HUES64 (cell line): ENCODE data around the gene IGF2BP3. TPM values are rescaled to one million over a fixed set of nuclear protein-coding genes. Genes with fewer than 3 reads are reported as not detected.
"Not testable (repeated sequence)": the region's sequence is repeated elsewhere in the genome, so short reads cannot be mapped to it uniquely, and the experiment has no call there.

Experiments
- H3K27ac ChIP-seq: 2 replicates; pipeline ENCODE4 v1.7.0; 2013; ENCODE audit warnings: low read depth, low read length, inconsistent platforms
- H3K27me3 ChIP-seq: 2 replicates; pipeline ENCODE4 v1.6.1; 2013; ENCODE audit warnings: mild to moderate bottlenecking, low read length; ENCODE audit not compliant: insufficient read depth
- H3K36me3 ChIP-seq: 2 replicates; pipeline ENCODE4 v1.6.1; 2013; ENCODE audit warnings: mild to moderate bottlenecking, low read length; ENCODE audit not compliant: insufficient read depth
- H3K4me1 ChIP-seq: 2 replicates; pipeline ENCODE4 v1.6.1; 2013; ENCODE audit warnings: mild to moderate bottlenecking, low read length, moderate library complexity; ENCODE audit not compliant: insufficient read depth
- H3K4me3 ChIP-seq: 2 replicates; pipeline ENCODE4 v1.5.1; 2013; ENCODE audit warnings: mild to moderate bottlenecking, low read length, moderate library complexity
- H3K9ac ChIP-seq: 2 replicates; pipeline ENCODE4 v1.6.1; 2013; ENCODE audit warnings: mild to moderate bottlenecking, low read depth, low read length
- H3K9me3 ChIP-seq: 2 replicates; pipeline ENCODE4 v1.6.1; 2013; ENCODE audit warnings: low read depth, low read length; ENCODE audit not compliant: insufficient read depth
- WGBS: fragments of 150-250, 120-280 bp; methylation state at CpG from one replicate; pipeline ENCODE4 v1.1.7; 2013; ENCODE audit warnings: missing lambda C conversion rate; 5-methylcytosine and 5-hydroxymethylcytosine counted together
- polyA plus RNA-seq, 2 experiments: library from polyadenylated mRNA; stranded (reverse); fragments of 50-300 nt; gene quantifications; one replicate each; pipeline ENCODE4 v1.2.3, GENCODE V29; 2013

Gene IGF2BP3
- 83.9 TPM for polyA plus RNA-seq (2013, experiment 1 of 2)
- 103 TPM for polyA plus RNA-seq (2013, experiment 2 of 2)

DNA sequence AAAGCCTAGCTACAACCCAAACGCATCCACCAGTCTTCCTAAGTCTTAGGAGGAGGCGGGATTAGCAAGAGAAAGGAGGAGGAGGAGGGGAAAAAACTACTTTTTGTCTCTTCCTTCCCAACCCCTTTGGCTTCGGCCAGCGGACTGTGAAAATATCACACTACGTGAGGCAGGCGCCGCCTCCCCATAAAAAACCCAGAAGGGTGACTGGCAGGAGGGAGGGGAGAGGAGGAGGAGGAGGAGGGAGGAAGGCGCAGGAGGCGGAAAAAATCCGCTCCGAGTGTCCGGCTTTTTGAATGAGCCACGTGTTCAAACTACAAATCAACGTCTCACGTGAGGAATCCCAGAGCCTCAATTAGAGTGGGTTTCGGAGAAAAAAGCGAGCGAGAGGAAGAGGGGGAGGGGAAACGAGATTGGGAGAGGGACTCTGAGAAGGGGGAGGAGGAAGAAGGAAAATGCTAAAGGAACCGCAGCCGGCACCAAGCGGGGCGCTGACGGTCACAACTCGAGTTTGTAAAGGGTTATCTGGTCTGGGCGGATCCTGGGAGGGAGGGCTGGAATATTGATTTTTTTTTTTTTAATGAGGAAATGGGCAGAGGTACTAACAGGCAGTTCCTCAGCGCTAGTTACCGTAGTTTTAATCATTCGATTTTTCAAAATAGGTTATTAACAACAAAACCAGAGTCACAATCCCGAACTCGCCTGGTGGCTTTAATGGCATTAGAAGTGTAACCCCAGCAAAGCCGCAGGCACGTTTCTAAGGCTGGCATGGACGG lies at the start of gene IGF2BP3:
IGF2BP3 (minus strand) TSS at position 162 of the 776 bp plus-strand sequence. CDS start 381 bp downstream, outside the sequence.
- H3K4me1 ChIP-seq: peaks cover 23% of the 10 kb centered on the region
- no peaks in the 10 kb centered on the region for H3K36me3 ChIP-seq
- 2% methylated on average over 32 of the region's 34 CpGs for WGBS
- H3K27me3 ChIP-seq: no peaks in the 10 kb centered on the region
- no peaks in the 10 kb centered on the region for H3K9me3 ChIP-seq
- H3K27ac ChIP-seq: peak within 1 kb of the TSS; percentile 96
- peak within 1 kb of the TSS; percentile 99 for H3K9ac ChIP-seq
- peak within 1 kb of the TSS; percentile 84 for H3K4me3 ChIP-seq

DNA sequence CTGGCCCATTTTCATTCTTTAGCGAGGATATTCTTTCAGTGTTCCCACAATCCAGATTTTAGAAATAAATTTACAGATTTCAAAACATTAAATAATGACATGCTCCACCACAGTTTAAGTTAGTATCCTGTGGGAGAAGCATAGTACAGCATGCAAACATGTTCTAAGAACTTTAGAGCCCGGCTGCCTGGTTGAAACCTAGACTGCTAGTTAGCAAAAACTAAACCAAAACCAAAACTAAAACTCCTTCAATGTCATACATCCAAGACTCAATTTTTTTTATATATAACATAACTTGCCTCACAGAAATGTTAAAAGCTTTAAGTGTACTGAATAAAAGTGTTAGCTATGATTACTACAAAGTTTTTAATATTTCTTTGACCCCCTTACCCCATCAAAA lies 44.5 kb upstream of the IGF2BP3 start:
- 100% methylated on average over 2 of the region's 2 CpGs for WGBS
- Histone ChIP-seq H3K36me3 (peaks cover 94% of the 10 kb centered on the region), H3K9ac (no peak overlapping the region)

DNA sequence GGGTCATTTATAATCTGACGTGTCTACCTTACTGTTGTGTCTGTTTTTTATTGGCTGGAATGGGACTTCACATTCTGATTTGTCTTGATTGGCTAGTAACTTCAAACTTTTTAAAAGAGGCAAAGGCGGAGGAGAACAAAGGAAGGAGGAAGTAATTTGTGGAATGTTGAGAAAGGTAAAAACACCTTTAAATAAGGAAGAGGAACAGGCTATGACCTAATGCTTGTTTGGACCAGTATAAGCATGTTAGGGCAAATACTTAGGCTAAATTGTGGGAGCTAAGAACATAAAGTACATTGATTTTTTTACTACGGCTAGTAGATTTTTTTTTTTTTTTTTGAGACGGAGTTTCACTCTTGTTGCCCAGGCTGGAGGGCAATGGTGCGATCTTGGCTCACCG lies 43.5 kb upstream of the IGF2BP3 start:
- not testable (repeated sequence) for H3K4me1 ChIP-seq, H3K9ac ChIP-seq, H3K4me3 ChIP-seq, H3K27me3 ChIP-seq, H3K27ac ChIP-seq, H3K9me3 ChIP-seq
- H3K36me3 ChIP-seq: peaks cover 94% of the 10 kb centered on the region
- WGBS: 96% methylated on average over 6 of the region's 6 CpGs

More for the DNA sequence above, 44.5 kb upstream of the IGF2BP3 start:
- Histone ChIP-seq H3K27me3 (no peaks in the 10 kb centered on the region), H3K9me3 (no peaks in the 10 kb centered on the region), H3K4me3 (no peak overlapping the region), H3K4me1 (no peaks in the 10 kb centered on the region), H3K27ac (no peak overlapping the region)

DNA sequence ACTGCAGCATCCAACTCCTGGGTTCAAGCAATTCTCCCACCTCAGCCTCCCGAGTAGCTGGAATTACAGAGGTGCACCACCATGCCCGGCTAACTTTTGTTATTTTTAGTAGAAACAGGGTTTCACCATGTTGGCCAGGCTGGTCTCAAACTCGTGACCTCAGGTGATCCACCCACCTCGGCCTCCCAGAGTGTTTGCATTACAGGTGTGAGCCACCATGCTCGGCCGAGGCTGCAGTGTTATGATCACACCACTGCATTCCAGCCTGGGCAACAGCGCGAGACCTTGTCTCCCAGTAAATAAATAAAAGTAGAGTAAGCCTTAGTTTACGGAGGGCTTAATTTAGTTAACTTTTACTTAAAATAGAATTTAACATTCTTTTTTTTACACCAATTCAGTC lies 23.7 kb upstream of the IGF2BP3 start:
- Histone ChIP-seq H3K27ac (no peak overlapping the region), H3K4me3 (no peak overlapping the region), H3K4me1 (no peaks in the 10 kb centered on the region), H3K27me3 (no peaks in the 10 kb centered on the region), H3K36me3 (peaks cover 3% of the 10 kb centered on the region; the same call in 1 of the 2 replicates), H3K9me3 (no peaks in the 10 kb centered on the region), H3K9ac (no peak overlapping the region)
- WGBS: 89% methylated on average over 8 of the region's 9 CpGs

DNA sequence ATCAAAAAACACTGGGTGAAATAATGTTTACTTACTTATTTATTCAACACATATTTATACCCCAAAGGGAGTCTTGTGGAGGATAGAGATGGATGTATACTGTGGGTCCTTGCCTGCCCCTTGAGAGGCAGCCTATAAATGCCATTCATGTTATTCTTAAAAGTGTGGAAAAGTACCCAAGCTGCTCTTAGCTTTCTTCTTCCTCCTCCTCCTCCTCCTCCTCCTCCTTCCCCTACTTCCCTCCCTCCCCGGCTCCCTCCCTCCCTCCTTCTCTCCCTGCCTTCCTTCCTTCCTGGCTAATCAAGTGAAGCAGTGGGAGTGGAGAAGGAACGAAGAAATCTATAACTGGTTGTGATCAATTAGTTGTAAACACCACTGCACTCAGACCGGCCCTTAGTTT lies 21.2 kb upstream of the IGF2BP3 start:
- Histone ChIP-seq H3K9ac (no peak overlapping the region), H3K27ac (no peak overlapping the region), H3K4me1 (no peaks in the 10 kb centered on the region), H3K9me3 (no peaks in the 10 kb centered on the region), H3K4me3 (peak overlapping the region; percentile 65), H3K36me3 (no peaks in the 10 kb centered on the region), H3K27me3 (no peaks in the 10 kb centered on the region)
- WGBS: no CpG with 5 or more reads among the region's 3 CpGs

DNA sequence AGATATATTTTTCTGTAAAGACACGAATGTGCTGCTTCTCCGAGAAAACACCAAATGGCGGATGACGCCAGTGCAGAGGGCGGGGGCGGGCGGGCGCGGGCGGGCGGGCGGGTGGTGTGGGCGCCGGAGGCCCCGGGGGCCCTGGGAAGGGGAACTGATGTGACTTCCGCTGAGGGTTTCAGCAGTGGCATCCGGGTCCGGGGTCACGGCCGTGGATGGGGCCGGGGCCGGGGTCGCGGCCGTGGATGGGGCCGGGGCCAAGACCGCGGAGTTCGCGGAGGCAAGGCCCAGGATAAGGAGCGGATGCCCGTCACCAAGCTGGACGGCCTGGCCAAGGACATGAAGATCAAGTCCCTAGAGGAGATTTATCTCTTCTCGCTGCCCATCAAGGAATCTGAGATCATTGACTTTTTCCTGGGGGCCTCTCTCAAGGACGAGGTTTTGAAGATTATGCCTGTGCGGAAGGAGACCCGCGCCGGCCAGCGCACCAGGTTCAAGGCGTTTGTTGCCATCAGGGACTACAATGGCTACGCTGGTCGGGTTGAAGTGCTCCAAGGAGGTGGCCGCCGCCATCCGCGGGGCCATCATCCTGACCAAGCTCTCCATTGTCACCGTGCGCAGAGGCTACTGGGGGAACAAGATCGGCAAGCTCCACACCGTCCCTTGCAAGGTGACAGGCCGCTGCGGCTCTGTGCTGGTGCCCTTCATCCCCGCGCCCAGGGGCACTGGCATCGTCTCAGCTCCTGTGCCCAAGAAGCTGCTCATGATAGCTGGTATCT lies 20.3 kb upstream of the IGF2BP3 start:
- H3K4me3 ChIP-seq: peak overlapping the region; percentile 65
- peaks cover 7% of the 10 kb centered on the region; the same call in 1 of the 2 replicates for H3K4me1 ChIP-seq
- H3K9ac ChIP-seq: peak overlapping the region; percentile 64; the same call in 1 of the 2 replicates
- H3K27ac ChIP-seq: peak overlapping the region; percentile 72
- H3K27me3 ChIP-seq: no peaks in the 10 kb centered on the region
- H3K9me3 ChIP-seq: no peaks in the 10 kb centered on the region
- WGBS: 66% methylated on average over 55 of the region's 56 CpGs
- H3K36me3 ChIP-seq: no peaks in the 10 kb centered on the region

DNA sequence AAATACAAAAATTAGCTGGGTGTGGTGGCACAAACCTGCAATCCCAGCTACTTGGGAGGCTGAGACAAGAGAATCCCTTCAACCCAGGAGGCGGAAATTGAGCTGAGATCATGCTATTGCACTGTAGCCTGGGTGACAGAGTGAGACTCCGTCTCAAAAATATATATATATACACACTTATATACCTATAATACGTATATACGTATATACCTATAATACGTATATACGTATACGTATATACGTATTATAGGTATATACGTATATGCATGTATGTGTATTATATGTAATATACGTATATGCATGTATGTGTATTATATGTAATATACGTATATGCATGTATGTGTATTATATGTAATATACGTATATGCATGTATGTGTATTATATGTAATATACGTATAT lies 18.4 kb upstream of the IGF2BP3 start:
- H3K27me3 ChIP-seq, H3K4me1 ChIP-seq, H3K9ac ChIP-seq, H3K27ac ChIP-seq, H3K4me3 ChIP-seq, H3K36me3 ChIP-seq, H3K9me3 ChIP-seq: not testable (repeated sequence)
- WGBS: 100% methylated on average over 7 of the region's 13 CpGs

DNA sequence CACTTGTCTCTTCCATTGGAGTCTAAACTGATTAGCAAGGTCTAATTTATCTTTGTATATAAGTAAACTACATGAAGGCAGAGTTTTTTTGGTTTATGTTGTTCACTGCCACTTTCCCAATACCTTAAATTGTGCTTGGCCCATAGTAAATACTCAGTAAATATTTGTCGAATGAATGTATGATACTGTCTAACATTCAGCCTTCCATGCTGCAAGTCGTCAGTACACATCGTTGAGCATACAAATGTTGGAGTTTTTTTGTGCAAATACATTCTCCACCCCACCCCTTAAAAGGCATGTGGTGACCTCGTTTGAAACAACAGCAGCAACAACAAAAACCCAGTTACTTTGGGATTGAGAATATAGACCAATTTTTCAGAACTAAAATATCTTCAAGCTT lies 17.4 kb upstream of the IGF2BP3 start:
- Histone ChIP-seq H3K9ac (no peak overlapping the region), H3K36me3 (no peaks in the 10 kb centered on the region), H3K4me3 (no peak overlapping the region), H3K27me3 (no peaks in the 10 kb centered on the region), H3K9me3 (no peaks in the 10 kb centered on the region), H3K4me1 (peaks cover 9% of the 10 kb centered on the region; the same call in 1 of the 2 replicates), H3K27ac (no peak overlapping the region)
- WGBS: 86% methylated on average over 3 of the region's 4 CpGs

DNA sequence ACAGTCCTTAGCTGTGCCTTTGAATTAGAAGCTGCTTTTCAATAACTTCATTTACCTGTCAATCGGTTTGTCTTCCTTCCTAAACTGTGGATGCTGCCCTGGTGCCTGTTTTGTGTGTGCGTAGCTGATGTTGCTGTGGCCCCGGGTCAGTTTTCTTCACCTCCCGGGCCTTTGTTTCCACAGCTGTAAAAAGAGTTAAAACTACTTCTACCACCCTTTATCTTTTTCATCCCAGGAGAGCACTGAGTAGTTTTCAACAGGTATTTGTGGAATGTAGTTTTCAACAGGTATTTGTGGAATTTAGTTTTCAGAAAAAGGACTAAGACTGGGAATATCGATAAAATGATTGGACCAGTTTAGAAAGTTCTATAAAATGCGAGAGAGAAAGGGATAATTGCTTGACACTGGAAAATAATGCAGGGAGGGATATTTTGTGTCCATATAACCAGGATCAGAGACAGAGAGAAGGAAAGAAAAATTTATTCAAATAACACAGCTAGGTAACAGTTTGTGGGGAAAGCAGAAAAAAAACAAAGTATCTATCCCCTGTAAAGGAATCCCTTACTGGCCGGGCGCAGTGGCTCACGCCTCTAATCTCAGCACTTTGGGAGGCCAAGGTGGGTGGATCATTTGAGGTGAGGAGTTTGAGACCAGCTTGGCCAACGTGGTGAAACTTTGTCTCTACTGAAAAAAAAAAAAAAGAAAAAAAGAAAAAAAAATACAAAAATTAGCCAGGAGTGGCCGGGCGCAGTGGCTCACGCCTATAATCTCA lies 15.9 kb upstream of the IGF2BP3 start:
- no peaks in the 10 kb centered on the region for H3K27me3 ChIP-seq
- H3K4me3 ChIP-seq: no peak overlapping the region
- WGBS: 85% methylated on average over 12 of the region's 13 CpGs
- no peaks in the 10 kb centered on the region for H3K36me3 ChIP-seq
- H3K9me3 ChIP-seq: no peaks in the 10 kb centered on the region
- H3K4me1 ChIP-seq: peaks cover 12% of the 10 kb centered on the region; the same call in 1 of the 2 replicates
- H3K27ac ChIP-seq: peak overlapping the region; percentile 77
- peak overlapping the region; percentile 49 for H3K9ac ChIP-seq

DNA sequence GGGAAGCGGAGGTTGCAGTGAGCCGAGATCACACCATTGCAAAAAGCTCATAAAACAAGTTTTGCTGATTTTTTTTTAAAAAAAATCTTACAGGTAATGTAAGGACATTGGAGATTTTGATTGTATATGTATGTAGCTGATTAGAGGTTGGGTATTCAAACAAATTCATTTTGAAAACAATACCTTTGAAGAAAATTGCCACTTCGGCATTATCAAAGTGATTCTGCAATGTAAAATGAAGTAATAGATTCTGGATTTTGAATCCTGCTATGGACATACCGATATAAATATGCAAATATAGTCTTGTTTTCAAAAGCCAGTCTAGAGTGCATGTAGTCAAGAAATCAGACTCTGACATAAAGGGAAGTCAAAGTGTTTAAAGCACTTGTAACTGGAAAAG lies 12.4 kb upstream of the IGF2BP3 start:
- WGBS: over 99% methylated on average over 4 of the region's 4 CpGs
- Histone ChIP-seq H3K36me3 (no peaks in the 10 kb centered on the region), H3K27ac (no peak overlapping the region), H3K4me1 (peaks cover 18% of the 10 kb centered on the region), H3K9me3 (no peaks in the 10 kb centered on the region), H3K27me3 (no peaks in the 10 kb centered on the region), H3K4me3 (no peak overlapping the region), H3K9ac (no peak overlapping the region)
